Urothelium cell line (cell line): Measurements from ENCODE around the gene CFLAR.
A peak's percentile ranks its signal among the peaks of the same experiment; 100 is the strongest.
"Not testable (repeated sequence)": the region's sequence is repeated elsewhere in the genome, so short reads cannot be mapped to it uniquely, and the experiment has no call there.

Experiments used
- DNase-seq: peaks from one replicate; pipeline ENCODE4 v3.0.0; 2011; ENCODE audit warnings: low spot score, mixed read lengths
- FAIRE-seq: peaks from 2 replicates; lab custom pipeline; 2011; peaks lifted over from hg19 to GRCh38; lab: Jason Lieb, UNC

The CFLAR gene

GRCh38 chr2:201116115-201116958, at the start of gene CFLAR:
TSS of gene CFLAR (plus strand) at chr2:201116164. CDS start at chr2:201129866, 13,702 bp downstream.
- FAIRE-seq (no peak), DNase-seq (peak; percentile 60)

GRCh38 chr2:201070948-201071478, 45.0 kb upstream of the CFLAR start:
- peak; percentile 9 for DNase-seq
- no peak for FAIRE-seq

- FAIRE-seq = peak; percentile 97
- DNase-seq = peak; percentile 97
Measured at GRCh38 chr2:201071479-201072200, 44.3 kb upstream of the CFLAR start, which contains the start of the genes HYCC2 and NDUFB3. TSS of gene HYCC2 (minus strand) at chr2:201071671. CDS start at chr2:201024009, 47,662 bp downstream. TSS of gene NDUFB3 (plus strand) at chr2:201072001. CDS start at chr2:201078883, 6,882 bp downstream.

GRCh38 chr2:201072201-201072530, 43.8 kb upstream of the CFLAR start:
- FAIRE-seq (no peak), DNase-seq (peak; percentile 8)

GRCh38 chr2:201073071-201073470, 42.9 kb upstream of the CFLAR start:
- FAIRE-seq = no peak

GRCh38 chr2:201074996-201075395, 41.0 kb upstream of the CFLAR start:
- DNase-seq = no peak
- FAIRE-seq = no peak

More at GRCh38 chr2:201073071-201073470, 42.9 kb upstream of the CFLAR start:
- no peak for DNase-seq

GRCh38 chr2:201084863-201085262, 31.1 kb upstream of the CFLAR start:
- FAIRE-seq (no peak), DNase-seq (no peak)

GRCh38 chr2:201090574-201090973, 25.4 kb upstream of the CFLAR start:
- FAIRE-seq (no peak), DNase-seq (no peak)

GRCh38 chr2:201093573-201093972, 22.4 kb upstream of the CFLAR start:
- DNase-seq = no peak
- FAIRE-seq = no peak

GRCh38 chr2:201100497-201100896, 15.5 kb upstream of the CFLAR start:
- DNase-seq (no peak), FAIRE-seq (no peak)

- DNase-seq (no peak), FAIRE-seq (no peak)
Measured at GRCh38 chr2:201105759-201106158, 10.2 kb upstream of the CFLAR start.

- FAIRE-seq = no peak
- DNase-seq = no peak
Measured at GRCh38 chr2:201107624-201108023, 8.3 kb upstream of the CFLAR start.

- DNase-seq (no peak), FAIRE-seq (no peak)
Measured at GRCh38 chr2:201108341-201108740, 7.6 kb upstream of the CFLAR start.

- FAIRE-seq (no peak), DNase-seq (no peak)
Measured at GRCh38 chr2:201109186-201109585, 6.8 kb upstream of the CFLAR start.

- DNase-seq = no peak
- FAIRE-seq = no peak
Measured at GRCh38 chr2:201110615-201111014, 5.3 kb upstream of the CFLAR start.

GRCh38 chr2:201111096-201111495, 4.9 kb upstream of the CFLAR start:
- FAIRE-seq (no peak), DNase-seq (no peak)

- FAIRE-seq (no peak), DNase-seq (no peak)
Measured at GRCh38 chr2:201114350-201114749, 1.6 kb upstream of the CFLAR start.

- DNase-seq (no peak), FAIRE-seq (no peak)
Measured at GRCh38 chr2:201114846-201115245, 1.1 kb upstream of the CFLAR start.

GRCh38 chr2:201116959-201117734, 1.2 kb downstream of the CFLAR start:
- DNase-seq = peak; percentile 37
- no peak for FAIRE-seq

GRCh38 chr2:201117735-201118094, 1.8 kb downstream of the CFLAR start:
- FAIRE-seq = not testable (repeated sequence)

More at GRCh38 chr2:201117735-201118094, 1.8 kb downstream of the CFLAR start:
- not testable (repeated sequence) for DNase-seq
